Body of pancreas (tissue), 4 donors: ENCODE data around the gene MAGI1.

Experiments
- CTCF ChIP-seq, 7 experiments: fragments of 450-650 bp in 4 of 7; fragments of 200-600 bp in 3 of 7; sonication (generic) in 3 of 7; IDR thresholded peaks; one replicate each; pipeline ENCODE4 v1.5.1; 2016 to 2019; ENCODE audit warnings: antibody characterized with exemption in 7 of 7
- POLR2A ChIP-seq, 3 donors: fragments of 450-650 bp; IDR thresholded peaks; one replicate each; pipeline ENCODE4 v1.6.1; 2016; ENCODE audit warnings: antibody characterized with exemption in 3 of 3, mild to moderate bottlenecking in 2 of 3

- no peak for TF ChIP-seq POLR2A (IDR thresholded peaks at IDR 0.05)
- no peak for TF ChIP-seq CTCF (IDR thresholded peaks at IDR 0.05)
Measured at GRCh38 chr3:65824166-65824565, 214.6 kb downstream of the MAGI1 start.
